Activated CD8-positive, alpha-beta memory T cell treated with anti-CD3 and anti-CD28 coated beads, Interleukin-2, amount 50 U/mL, for 1 hour (primary cell): ENCODE data around the gene VCAN.

Source experiments
- DNase-seq: peaks from one replicate; pipeline ENCODE4 v3.0.0-alpha.2; 2020; ENCODE audit errors: extremely low read depth

VCAN gene

GRCh38 chr5:83494666-83495065, 23.1 kb downstream of the VCAN start:
- DNase-seq = no peak

GRCh38 chr5:83496626-83497025, 25.1 kb downstream of the VCAN start:
- no peak for DNase-seq

GRCh38 chr5:83498585-83498984, 27.0 kb downstream of the VCAN start:
- DNase-seq = no peak

- no peak for DNase-seq
These were observed 32.1 kb downstream of the VCAN start for GRCh38 chr5:83503662-83504061.

- DNase-seq = no peak
These were observed 35.9 kb downstream of the VCAN start for GRCh38 chr5:83507431-83507830.

GRCh38 chr5:83509540-83509939, 38.0 kb downstream of the VCAN start:
- no peak for DNase-seq

GRCh38 chr5:83510260-83510659, 38.7 kb downstream of the VCAN start:
- DNase-seq = no peak

- no peak for DNase-seq
These were observed 40.7 kb downstream of the VCAN start for GRCh38 chr5:83512061-83512745.

- no peak for DNase-seq
These were observed 41.5 kb downstream of the VCAN start for GRCh38 chr5:83513081-83513480.

- no peak for DNase-seq
These were observed 41.9 kb downstream of the VCAN start for GRCh38 chr5:83513491-83513890.

GRCh38 chr5:83516377-83516776, 44.8 kb downstream of the VCAN start:
- no peak for DNase-seq

GRCh38 chr5:83517072-83517687, 45.6 kb downstream of the VCAN start:
- no peak for DNase-seq

GRCh38 chr5:83517688-83518085, 46.1 kb downstream of the VCAN start:
- DNase-seq = no peak

- no peak for DNase-seq
These were observed 46.9 kb downstream of the VCAN start for GRCh38 chr5:83518319-83519061.

GRCh38 chr5:83522446-83522845, 50.9 kb downstream of the VCAN start:
- no peak for DNase-seq

- no peak for DNase-seq
These were observed 52.4 kb downstream of the VCAN start for GRCh38 chr5:83523929-83524328.

GRCh38 chr5:83524345-83524744, 52.8 kb downstream of the VCAN start:
- no peak for DNase-seq

- DNase-seq = no peak
These were observed 53.4 kb downstream of the VCAN start for GRCh38 chr5:83524991-83525390.

GRCh38 chr5:83526289-83526688, 54.7 kb downstream of the VCAN start:
- DNase-seq = no peak

- DNase-seq = no peak
These were observed 55.7 kb downstream of the VCAN start for GRCh38 chr5:83527221-83527620.

- DNase-seq = no peak
These were observed 56.3 kb downstream of the VCAN start for GRCh38 chr5:83527722-83528438.

- DNase-seq = no peak
These were observed 56.9 kb downstream of the VCAN start for GRCh38 chr5:83528439-83528769.

GRCh38 chr5:83530193-83530592, 58.6 kb downstream of the VCAN start:
- DNase-seq = no peak
